ENCODE data around the gene PKP2. TPM values are rescaled to one million over a fixed set of nuclear protein-coding genes. Genes with fewer than 3 reads are reported as not detected.

The PKP2 gene
- total and polyA plus RNA-seq, 2 of the 8 experiments (the other 6 are each of a cell fraction or from before 2014, with no cell fraction given) = 9.6 to 44.8 TPM

DNA sequence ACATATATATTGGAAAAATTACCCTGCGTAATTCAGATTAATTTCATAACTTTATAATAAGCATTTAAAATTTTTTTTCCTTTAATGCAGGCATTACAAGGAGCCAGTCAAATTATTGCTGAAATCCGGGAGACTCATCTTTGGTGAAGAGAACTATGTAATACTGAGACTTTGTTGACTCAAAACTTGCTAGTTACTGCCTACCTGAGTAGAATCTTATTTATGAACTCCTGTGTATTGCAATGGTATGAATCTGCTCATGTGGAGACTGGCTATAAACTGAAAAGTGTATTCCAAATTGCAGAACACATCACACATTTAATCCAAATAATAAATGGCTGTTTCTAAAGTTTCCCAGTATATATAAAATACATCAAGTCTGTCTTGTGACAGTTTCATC, 153.3 kb downstream of the PKP2 start (continued):
- TF ChIP-seq, protein P1, sequence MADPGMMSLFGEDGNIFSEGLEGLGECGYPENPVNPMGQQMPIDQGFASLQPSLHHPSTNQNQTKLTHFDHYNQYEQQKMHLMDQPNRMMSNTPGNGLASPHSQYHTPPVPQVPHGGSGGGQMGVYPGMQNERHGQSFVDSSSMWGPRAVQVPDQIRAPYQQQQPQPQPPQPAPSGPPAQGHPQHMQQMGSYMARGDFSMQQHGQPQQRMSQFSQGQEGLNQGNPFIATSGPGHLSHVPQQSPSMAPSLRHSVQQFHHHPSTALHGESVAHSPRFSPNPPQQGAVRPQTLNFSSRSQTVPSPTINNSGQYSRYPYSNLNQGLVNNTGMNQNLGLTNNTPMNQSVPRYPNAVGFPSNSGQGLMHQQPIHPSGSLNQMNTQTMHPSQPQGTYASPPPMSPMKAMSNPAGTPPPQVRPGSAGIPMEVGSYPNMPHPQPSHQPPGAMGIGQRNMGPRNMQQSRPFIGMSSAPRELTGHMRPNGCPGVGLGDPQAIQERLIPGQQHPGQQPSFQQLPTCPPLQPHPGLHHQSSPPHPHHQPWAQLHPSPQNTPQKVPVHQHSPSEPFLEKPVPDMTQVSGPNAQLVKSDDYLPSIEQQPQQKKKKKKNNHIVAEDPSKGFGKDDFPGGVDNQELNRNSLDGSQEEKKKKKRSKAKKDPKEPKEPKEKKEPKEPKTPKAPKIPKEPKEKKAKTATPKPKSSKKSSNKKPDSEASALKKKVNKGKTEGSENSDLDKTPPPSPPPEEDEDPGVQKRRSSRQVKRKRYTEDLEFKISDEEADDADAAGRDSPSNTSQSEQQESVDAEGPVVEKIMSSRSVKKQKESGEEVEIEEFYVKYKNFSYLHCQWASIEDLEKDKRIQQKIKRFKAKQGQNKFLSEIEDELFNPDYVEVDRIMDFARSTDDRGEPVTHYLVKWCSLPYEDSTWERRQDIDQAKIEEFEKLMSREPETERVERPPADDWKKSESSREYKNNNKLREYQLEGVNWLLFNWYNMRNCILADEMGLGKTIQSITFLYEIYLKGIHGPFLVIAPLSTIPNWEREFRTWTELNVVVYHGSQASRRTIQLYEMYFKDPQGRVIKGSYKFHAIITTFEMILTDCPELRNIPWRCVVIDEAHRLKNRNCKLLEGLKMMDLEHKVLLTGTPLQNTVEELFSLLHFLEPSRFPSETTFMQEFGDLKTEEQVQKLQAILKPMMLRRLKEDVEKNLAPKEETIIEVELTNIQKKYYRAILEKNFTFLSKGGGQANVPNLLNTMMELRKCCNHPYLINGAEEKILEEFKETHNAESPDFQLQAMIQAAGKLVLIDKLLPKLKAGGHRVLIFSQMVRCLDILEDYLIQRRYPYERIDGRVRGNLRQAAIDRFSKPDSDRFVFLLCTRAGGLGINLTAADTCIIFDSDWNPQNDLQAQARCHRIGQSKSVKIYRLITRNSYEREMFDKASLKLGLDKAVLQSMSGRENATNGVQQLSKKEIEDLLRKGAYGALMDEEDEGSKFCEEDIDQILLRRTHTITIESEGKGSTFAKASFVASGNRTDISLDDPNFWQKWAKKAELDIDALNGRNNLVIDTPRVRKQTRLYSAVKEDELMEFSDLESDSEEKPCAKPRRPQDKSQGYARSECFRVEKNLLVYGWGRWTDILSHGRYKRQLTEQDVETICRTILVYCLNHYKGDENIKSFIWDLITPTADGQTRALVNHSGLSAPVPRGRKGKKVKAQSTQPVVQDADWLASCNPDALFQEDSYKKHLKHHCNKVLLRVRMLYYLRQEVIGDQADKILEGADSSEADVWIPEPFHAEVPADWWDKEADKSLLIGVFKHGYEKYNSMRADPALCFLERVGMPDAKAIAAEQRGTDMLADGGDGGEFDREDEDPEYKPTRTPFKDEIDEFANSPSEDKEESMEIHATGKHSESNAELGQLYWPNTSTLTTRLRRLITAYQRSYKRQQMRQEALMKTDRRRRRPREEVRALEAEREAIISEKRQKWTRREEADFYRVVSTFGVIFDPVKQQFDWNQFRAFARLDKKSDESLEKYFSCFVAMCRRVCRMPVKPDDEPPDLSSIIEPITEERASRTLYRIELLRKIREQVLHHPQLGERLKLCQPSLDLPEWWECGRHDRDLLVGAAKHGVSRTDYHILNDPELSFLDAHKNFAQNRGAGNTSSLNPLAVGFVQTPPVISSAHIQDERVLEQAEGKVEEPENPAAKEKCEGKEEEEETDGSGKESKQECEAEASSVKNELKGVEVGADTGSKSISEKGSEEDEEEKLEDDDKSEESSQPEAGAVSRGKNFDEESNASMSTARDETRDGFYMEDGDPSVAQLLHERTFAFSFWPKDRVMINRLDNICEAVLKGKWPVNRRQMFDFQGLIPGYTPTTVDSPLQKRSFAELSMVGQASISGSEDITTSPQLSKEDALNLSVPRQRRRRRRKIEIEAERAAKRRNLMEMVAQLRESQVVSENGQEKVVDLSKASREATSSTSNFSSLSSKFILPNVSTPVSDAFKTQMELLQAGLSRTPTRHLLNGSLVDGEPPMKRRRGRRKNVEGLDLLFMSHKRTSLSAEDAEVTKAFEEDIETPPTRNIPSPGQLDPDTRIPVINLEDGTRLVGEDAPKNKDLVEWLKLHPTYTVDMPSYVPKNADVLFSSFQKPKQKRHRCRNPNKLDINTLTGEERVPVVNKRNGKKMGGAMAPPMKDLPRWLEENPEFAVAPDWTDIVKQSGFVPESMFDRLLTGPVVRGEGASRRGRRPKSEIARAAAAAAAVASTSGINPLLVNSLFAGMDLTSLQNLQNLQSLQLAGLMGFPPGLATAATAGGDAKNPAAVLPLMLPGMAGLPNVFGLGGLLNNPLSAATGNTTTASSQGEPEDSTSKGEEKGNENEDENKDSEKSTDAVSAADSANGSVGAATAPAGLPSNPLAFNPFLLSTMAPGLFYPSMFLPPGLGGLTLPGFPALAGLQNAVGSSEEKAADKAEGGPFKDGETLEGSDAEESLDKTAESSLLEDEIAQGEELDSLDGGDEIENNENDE (IDR thresholded peaks at IDR 0.05; ENCODE audit: insufficient replicate concordance, low read length) = no peak
- TF ChIP-seq ASH2L (IDR thresholded peaks at IDR 0.05; ENCODE audit: low read length) (no peak), POLR2A (IDR thresholded peaks at IDR 0.05; ENCODE audit: control extremely low read depth in 1 of 2, low read depth in 2 of 2, low read length in 2 of 2) (no peak), JUND (IDR thresholded peaks at IDR 0.05; ENCODE audit: low read length) (no peak), SIN3A (conservative IDR thresholded peaks at IDR 0.05 in 1 of 2, IDR thresholded peaks at IDR 0.05 in 1 of 2; ENCODE audit: low read depth in 1 of 2, low read length in 2 of 2) (no peak), RNF2 (IDR thresholded peaks at IDR 0.05; ENCODE audit: borderline replicate concordance, low read depth, low read length, missing control alignments, poor library complexity, severe bottlenecking) (no peak)
